Adipose tissue (tissue), 3 donors: ENCODE measurements around the gene SCP2. TPM values are rescaled to one million over a fixed set of nuclear protein-coding genes. Genes with fewer than 3 reads are reported as not detected.

Experiments used
- H3K27ac ChIP-seq: one replicate; pipeline ENCODE4 v1.5.1; 2013; ENCODE audit warnings: low read depth, low read length
- WGBS, 3 donors: extraction: QIAGEN DNeasy Blood & Tissue Kit; methylation state at CpG; one replicate each; pipeline ENCODE4 v1.1.7; 2013; 5-methylcytosine and 5-hydroxymethylcytosine counted together
- polyA plus RNA-seq, 3 donors: library from polyadenylated mRNA; stranded (reverse); fragments of 200-250 nt; gene quantifications; one replicate each; pipeline ENCODE4 v1.2.3, GENCODE V29; 2013
- donor health status: healthy with polysubstance abuse.
- donor health status: Bipolar disorder and iron deficiency.
- donor health status: healthy.

The SCP2 gene
- polyA plus RNA-seq, 3 donors: 58.3 to 343 (median 128) TPM

DNA sequence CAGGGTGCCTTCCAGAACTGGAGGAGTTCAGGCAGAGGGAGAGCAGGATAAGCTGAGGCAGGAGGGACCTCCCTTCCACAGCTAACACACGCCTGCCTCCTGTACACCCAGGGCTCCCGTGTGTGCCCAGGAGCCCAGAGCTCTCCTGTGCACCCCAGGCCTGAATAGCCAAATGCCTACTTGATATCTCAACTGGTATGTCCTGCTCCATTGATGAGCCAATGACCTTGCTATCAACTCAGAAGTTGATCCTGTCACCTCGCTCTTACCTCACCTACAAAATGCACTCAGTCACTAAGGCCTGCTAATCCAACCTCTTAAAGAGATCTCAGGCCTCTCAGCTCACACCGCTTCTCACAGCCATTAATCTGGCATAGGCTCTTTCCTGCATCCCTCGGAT is 12.6 kb upstream of the SCP2 start:
- WGBS, 3 donors: 72 to 95% (median 88%) methylated on average over 4 to 5 of the region's 5 CpGs
- H3K27ac ChIP-seq: no peak overlapping the region

DNA sequence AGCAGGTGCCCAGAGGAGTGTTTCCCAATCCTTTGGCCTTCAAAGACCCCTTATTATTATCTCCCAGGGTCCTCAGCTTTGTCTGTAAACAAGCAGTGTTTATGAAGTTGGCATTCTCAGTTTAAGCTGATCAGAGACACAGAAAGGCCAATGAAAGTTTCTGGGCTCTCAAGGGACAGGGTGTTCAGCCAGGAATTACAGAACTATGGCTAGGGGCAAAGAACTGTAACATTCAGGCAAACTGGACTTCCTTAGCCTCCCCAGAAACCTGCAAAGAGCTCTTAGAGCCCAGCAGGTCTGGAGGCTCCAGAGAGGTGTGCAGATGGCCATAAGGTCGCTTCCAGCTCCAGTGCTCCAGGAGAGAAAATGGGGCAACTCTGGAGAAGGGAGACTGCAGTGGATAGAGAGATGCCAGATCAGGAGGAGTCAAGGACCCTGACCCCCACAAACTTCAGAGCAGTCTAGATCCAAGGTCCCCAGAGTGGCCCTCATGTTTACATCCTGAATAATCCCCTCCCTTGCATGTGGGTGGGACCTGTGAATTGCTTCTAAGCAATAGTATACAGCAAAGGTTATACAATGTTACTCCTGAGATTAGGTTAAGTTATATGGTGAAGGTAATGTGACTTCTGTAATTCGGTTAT is 11.7 kb upstream of the SCP2 start:
- 92 to 98% (median 94%) methylated on average over 2 of the region's 2 CpGs for WGBS, 3 donors
- H3K27ac ChIP-seq: no peak overlapping the region

GRCh38 chr1:52915855-52916220 is 11.2 kb upstream of the SCP2 start:
- 70 to 84% (median 80%) methylated on average over 7 of the region's 7 CpGs for WGBS, 3 donors
- no peak overlapping the region for H3K27ac ChIP-seq

- no peak overlapping the region for H3K27ac ChIP-seq
- 75 to 82% (median 82%) methylated on average over 10 of the region's 10 CpGs for WGBS, 3 donors
Observed at GRCh38 chr1:52916241-52916975, 10.7 kb upstream of the SCP2 start.

- 71 to 87% (median 78%) methylated on average over 7 of the region's 7 CpGs for WGBS, 3 donors
- H3K27ac ChIP-seq: no peak overlapping the region
Observed at GRCh38 chr1:52917156-52917555, 9.9 kb upstream of the SCP2 start.

GRCh38 chr1:52917581-52917980 is 9.5 kb upstream of the SCP2 start:
- H3K27ac ChIP-seq: no peak overlapping the region
- 97 to 100% (median 100%) methylated on average over 1 of the region's 1 CpG for WGBS, 3 donors

GRCh38 chr1:52918201-52918600 is 8.9 kb upstream of the SCP2 start:
- no peak overlapping the region for H3K27ac ChIP-seq

DNA sequence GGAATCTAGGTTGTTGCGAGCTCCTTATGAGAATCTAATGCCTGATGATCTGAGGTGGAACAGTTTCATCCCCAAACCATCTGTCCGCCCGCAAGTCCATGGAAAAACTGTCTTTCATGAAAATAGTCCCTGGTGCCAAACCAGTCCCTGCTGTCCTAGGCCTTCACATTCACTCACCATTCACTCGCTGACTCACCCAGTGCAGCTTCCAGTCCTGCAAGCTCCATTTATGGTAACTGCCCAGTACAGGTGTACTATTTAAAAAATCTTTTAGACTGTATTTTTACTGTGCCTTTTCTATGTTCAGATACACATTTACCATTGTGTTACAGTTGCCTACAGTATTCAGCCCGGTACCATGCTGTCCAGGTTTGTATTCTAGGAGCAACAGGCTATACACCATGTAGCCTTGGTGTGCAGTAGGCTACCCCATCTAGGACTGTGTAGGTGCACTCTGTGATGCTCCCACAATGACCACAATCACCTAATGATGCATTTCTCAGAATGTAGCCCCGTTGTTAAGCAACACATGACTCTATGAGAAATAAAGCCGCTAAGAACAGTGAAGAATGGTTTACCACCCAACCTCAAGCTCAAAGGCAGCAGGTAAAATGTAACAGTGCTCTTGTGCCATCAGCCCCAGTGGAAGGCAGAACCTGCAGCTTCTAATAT is 7.9 kb upstream of the SCP2 start:
- no peak overlapping the region for H3K27ac ChIP-seq
- 91 to 97% (median 93%) methylated on average over 7 of the region's 7 CpGs for WGBS, 3 donors

More at GRCh38 chr1:52918201-52918600, 8.9 kb upstream of the SCP2 start:
- WGBS, 3 donors: 67 to 91% (median 90%) methylated on average over 6 of the region's 6 CpGs

GRCh38 chr1:52919723-52920483 is 7.2 kb upstream of the SCP2 start:
- H3K27ac ChIP-seq: no peak overlapping the region
- 86 to 89% (median 87%) methylated on average over 10 of the region's 10 CpGs for WGBS, 3 donors

DNA sequence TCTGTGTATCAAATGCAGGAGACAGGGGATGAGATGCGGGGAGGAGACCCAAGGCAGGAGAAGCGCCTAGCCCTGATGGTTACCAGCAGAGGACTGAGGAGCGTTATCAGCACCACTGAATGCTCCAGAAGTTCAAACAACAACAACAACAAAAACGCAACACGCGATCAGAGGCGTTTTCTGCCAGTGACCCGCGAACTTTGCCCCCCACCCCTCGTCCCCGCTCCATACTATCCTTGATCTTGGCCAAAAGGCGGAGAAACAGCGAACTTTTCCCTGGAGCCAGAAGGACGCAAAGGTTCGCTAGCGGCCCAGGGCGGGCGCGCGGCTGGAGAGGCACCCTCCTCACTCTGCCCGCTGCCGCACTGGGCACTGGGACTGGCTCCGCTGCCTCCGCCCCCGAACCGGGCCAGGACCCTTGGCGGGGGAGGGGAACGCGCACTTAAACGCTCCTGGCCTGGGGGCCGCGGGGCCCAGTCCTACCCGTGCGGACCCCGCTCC is 6.2 kb upstream of the SCP2 start:
- 12 to 33% (median 31%) methylated on average over 34 to 35 of the region's 35 CpGs for WGBS, 3 donors
- no peak overlapping the region for H3K27ac ChIP-seq

- 19 to 56% (median 45%) methylated on average over 5 of the region's 5 CpGs for WGBS, 3 donors
- H3K27ac ChIP-seq: no peak overlapping the region
Observed at GRCh38 chr1:52925571-52926005, 1.5 kb upstream of the SCP2 start.

- WGBS, 3 donors: 13 to 16% (median 14%) methylated on average over 11 to 12 of the region's 12 CpGs
- peak overlapping the region; percentile 42 for H3K27ac ChIP-seq
Observed at GRCh38 chr1:52926864-52927211, 238 bp upstream of the SCP2 start.

- H3K27ac ChIP-seq: no peak overlapping the region
- WGBS, 3 donors: 22 to 30% (median 29%) methylated on average over 15 of the region's 15 CpGs
Observed at GRCh38 chr1:52928015-52928404, 934 bp downstream of the SCP2 start.

DNA sequence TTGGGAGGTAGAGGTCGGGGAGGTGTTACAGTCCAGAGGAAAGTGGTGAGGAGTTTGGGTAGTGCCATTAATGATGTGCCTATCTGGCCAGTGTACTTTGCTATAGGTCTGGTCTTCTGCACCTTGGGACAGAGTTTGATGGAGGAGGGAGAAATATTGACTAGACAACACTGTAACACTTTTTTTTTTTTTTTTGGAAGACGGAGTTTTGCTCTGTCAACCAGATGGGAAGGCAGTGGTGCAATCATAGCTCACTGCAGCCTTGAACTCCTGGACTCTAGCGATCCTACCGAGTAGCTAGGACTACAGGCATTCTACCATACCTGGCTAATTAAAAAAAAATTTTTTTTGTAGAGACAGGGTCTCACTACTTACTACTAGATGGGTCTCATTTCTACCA is 1.9 kb downstream of the SCP2 start:
- WGBS, 3 donors: 82 to 97% (median 95%) methylated on average over 4 of the region's 4 CpGs
- H3K27ac ChIP-seq: no peak overlapping the region

DNA sequence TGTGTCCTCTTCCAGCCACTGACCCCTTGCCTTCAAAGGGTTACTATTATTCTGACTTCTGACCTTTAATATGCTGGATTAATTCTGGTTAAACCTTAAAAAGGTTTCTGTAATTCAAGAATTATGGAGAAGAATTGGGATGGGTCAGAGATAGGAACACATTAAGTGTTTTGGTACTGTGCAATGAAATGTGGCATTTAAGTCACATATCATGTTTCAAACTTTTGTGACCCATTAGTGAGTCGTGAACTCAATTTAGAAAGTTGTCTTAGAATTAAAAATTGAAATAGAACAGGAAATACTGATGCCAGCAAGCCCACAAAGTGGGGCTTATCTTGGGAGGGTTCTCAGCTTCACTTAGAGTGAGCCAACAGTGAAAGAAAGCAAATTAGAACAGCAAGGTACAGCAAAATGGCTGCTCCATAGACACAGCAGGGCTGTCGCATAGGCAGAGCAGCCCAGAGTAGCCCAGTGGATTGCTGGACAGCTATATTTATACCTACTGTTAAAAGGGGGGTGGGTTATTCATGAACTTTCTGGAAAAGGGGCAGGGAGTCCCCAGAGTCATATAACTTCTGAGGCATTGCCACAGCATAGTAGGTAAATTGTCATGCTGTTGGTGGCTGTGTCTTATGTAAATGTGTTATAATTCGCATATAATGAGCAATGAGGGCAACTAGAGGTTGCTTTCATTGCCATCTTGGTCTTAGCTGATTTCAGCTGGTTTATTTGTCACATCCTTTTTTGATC is 10.5 kb downstream of the SCP2 start:
- no peak overlapping the region for H3K27ac ChIP-seq
- WGBS, 3 donors: 89 to 90% (median 90%) methylated on average over 3 of the region's 3 CpGs

DNA sequence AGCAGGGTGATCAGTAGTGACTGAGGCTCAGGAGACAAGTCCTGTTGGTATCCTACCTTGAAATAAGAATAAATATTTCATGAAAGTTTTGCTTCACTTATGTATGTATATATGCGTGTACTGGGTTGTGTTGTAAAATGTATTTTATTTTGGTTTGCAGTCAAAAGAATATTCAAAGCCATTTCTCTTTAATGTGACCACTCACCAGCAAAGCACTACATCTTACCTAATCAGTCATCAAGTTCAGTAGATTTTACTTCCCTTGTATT is 11.0 kb downstream of the SCP2 start:
- WGBS, 3 donors: 94 to 96% (median 96%) methylated on average over 1 of the region's 1 CpG

GRCh38 chr1:52943876-52944416 is 16.9 kb downstream of the SCP2 start:
- H3K27ac ChIP-seq: no peak overlapping the region
- 64 to 80% (median 74%) methylated on average over 3 of the region's 3 CpGs for WGBS, 3 donors

More for the DNA sequence above, 11.0 kb downstream of the SCP2 start:
- no peak overlapping the region for H3K27ac ChIP-seq

DNA sequence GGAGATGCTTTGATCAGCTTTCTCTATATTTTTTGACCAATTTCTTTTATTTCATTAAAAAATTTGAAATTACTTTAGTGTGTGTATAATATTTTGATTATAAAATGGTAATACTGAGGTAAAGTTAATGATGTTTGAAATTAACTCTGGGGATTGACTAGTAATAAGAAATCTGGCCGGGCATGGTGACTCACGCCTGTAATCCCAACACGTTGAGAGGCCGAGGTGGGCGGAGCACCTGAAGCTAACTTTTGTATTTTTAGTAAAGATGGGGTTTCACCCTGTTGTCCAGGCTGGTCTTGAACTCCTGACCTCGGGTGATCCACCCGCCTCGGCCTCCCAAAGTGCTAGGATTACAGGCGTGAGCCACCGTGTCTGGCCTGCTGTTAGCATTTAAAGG is 17.5 kb downstream of the SCP2 start:
- 88 to 91% (median 90%) methylated on average over 10 of the region's 10 CpGs for WGBS, 3 donors
- H3K27ac ChIP-seq: no peak overlapping the region
